ENCODE data around the gene BCDIN3D. TPM values are rescaled to one million over a fixed set of nuclear protein-coding genes. Genes with fewer than 3 reads are reported as not detected.
"Not testable (repeated sequence)": the region's sequence is repeated elsewhere in the genome, so short reads cannot be mapped to it uniquely, and the experiment has no call there.

The BCDIN3D gene
- total RNA-seq, 1 experiment from 2014 or later, result 5.8 TPM

DNA sequence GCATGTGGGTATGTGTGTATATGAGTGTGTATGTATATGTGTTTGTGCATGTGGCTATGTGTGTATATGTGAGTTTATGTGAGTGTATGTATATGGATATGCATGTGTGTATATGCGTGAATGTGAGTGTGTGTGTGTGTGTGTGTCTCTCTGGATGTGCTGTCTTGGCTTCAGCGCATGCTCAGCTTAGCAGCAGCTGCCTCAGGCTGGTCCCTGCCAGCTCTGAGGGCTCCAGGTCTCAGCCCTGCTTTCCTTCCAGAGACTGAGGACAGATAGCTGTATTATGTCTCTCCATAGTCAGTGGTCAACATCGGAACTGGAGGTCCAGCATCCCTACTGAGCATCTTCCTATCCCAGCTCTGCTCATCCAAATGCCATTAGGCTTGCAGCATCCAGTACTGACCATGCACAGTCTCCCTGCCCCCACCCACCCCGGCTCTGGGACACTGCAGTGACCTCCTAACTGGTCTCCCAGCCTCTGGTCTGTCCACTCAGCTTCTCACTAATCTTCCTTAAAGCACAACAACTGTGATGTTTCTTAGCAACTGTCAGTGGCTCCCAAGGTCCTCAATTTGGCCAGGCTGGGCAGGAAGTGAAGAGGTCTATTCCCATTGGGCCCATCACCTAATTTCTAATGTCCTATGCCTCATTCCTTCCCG, 38.0 kb upstream of the BCDIN3D start:
- Histone ChIP-seq H3K9ac (ENCODE audit: low read length) (no peak overlapping the region), H3K4me1 (ENCODE audit: low read length) (peaks cover 49% of the 10 kb centered on the region), H3K9me3 (ENCODE audit: low read length) (no peaks in the 10 kb centered on the region), H2AFZ (ENCODE audit: low read length) (no peak overlapping the region), H3K79me2 (ENCODE audit: low read length) (no peaks in the 10 kb centered on the region), H3K27me3 (ENCODE audit: low read length) (no peaks in the 10 kb centered on the region), H3K4me2 (ENCODE audit: low read depth, low read length, poor library complexity, severe bottlenecking) (no peak overlapping the region), H4K20me1 (ENCODE audit: insufficient read depth, low read depth, low read length) (no peaks in the 10 kb centered on the region), H3K9me2 (replicated peaks; ENCODE audit: insufficient read depth, low read length) (no peaks in the 10 kb centered on the region), H3K4me3 (ENCODE audit: low read length) (no peak overlapping the region), H3K36me3 (ENCODE audit: insufficient read depth, low read length) (no peaks in the 10 kb centered on the region), H3K27ac (ENCODE audit: low read length) (peak overlapping the region; percentile 95)
- no peak for DNase-seq

DNA sequence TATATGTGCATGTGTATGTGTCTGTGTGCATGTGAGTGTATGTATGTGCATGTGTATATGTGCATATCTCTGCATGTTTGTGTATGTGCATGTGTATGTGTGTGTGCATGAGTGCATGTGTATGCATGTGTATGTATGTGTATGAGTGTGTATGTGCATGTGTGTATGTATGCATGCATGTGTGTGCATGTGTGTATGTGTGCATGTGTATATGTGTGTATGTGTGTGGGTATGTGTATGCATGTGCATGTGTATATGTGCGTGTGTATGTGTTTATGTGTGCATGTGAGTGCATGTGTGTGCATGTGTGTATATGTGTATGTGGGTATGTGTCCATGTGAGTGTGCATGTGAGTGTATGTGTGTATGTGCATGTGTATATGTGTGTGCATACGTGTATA, 36.2 kb upstream of the BCDIN3D start:
- not testable (repeated sequence) for H3K79me2 ChIP-seq (ENCODE audit: low read length); H3K4me2 ChIP-seq (ENCODE audit: low read depth, low read length, poor library complexity, severe bottlenecking); H3K4me3 ChIP-seq (ENCODE audit: low read length); H4K20me1 ChIP-seq (ENCODE audit: insufficient read depth, low read depth, low read length); H3K9me2 ChIP-seq (replicated peaks; ENCODE audit: insufficient read depth, low read length); H2AFZ ChIP-seq (ENCODE audit: low read length); H3K27me3 ChIP-seq (ENCODE audit: low read length); H3K9ac ChIP-seq (ENCODE audit: low read length); H3K9me3 ChIP-seq (ENCODE audit: low read length); DNase-seq; H3K36me3 ChIP-seq (ENCODE audit: insufficient read depth, low read length); H3K27ac ChIP-seq (ENCODE audit: low read length)
- peaks cover 44% of the 10 kb centered on the region for H3K4me1 ChIP-seq (ENCODE audit: low read length)

DNA sequence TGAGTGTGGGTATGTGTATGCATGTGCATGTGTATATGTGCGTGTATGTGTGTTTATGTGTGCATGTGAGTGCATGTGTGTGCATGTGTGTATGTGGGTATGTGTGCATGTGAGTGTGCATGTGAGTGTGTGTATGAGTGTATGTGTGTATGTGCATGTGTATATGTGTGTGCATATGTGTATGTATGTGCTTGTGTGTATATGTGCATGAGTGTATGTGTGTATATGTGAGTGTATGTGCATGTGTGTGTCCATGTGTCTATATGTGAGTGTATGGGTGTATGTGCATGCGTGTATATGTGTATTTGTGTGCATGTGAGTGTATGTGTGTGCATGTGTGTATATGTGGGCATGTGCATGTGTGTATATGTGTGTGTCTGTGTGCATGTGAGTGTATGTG, 35.1 kb upstream of the BCDIN3D start:
- Histone ChIP-seq H3K9me2 (replicated peaks; ENCODE audit: insufficient read depth, low read length) (no peaks in the 10 kb centered on the region), H3K9me3 (ENCODE audit: low read length) (no peaks in the 10 kb centered on the region), H3K36me3 (ENCODE audit: insufficient read depth, low read length) (no peaks in the 10 kb centered on the region), H3K9ac (ENCODE audit: low read length) (no peak overlapping the region), H3K27me3 (ENCODE audit: low read length) (no peaks in the 10 kb centered on the region), H3K4me1 (ENCODE audit: low read length) (peaks cover 44% of the 10 kb centered on the region), H3K27ac (ENCODE audit: low read length) (no peak overlapping the region), H3K79me2 (ENCODE audit: low read length) (no peaks in the 10 kb centered on the region), H2AFZ (ENCODE audit: low read length) (no peak overlapping the region), H3K4me2 (ENCODE audit: low read depth, low read length, poor library complexity, severe bottlenecking) (no peak overlapping the region), H3K4me3 (ENCODE audit: low read length) (no peak overlapping the region), H4K20me1 (ENCODE audit: insufficient read depth, low read depth, low read length) (no peaks in the 10 kb centered on the region)
- DNase-seq, result no peak

DNA sequence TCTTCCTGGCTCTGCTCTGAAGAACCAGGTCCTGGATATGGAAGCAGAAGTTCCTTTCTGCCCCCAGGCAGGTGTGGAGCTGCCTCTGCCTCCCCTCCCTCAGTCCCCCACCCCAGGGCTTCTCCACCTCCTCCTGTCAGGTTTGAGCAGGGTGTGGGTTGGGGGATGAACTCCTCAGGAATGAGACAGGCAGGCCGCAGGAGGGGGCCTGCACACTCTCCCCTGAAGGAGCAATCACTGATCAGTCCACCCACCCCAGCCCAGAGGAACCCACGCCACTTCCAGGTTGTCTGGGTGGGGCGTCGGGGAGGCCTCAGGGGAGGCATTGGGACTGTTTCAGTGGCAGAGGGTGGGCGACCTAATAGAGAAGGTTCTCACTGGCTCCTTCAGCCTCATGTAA, 34.2 kb upstream of the BCDIN3D start:
- no peaks in the 10 kb centered on the region for H4K20me1 ChIP-seq (ENCODE audit: insufficient read depth, low read depth, low read length)
- no peaks in the 10 kb centered on the region for H3K79me2 ChIP-seq (ENCODE audit: low read length)
- no peak for DNase-seq
- no peaks in the 10 kb centered on the region for H3K9me3 ChIP-seq (ENCODE audit: low read length)
- H3K4me2 ChIP-seq (ENCODE audit: low read depth, low read length, poor library complexity, severe bottlenecking), result no peak overlapping the region
- H2AFZ ChIP-seq (ENCODE audit: low read length), result no peak overlapping the region
- H3K9me2 ChIP-seq (replicated peaks; ENCODE audit: insufficient read depth, low read length), result no peaks in the 10 kb centered on the region
- no peak overlapping the region for H3K27ac ChIP-seq (ENCODE audit: low read length)
- H3K9ac ChIP-seq (ENCODE audit: low read length), result no peak overlapping the region
- H3K4me1 ChIP-seq (ENCODE audit: low read length), result peaks cover 44% of the 10 kb centered on the region
- no peaks in the 10 kb centered on the region for H3K27me3 ChIP-seq (ENCODE audit: low read length)
- H3K4me3 ChIP-seq (ENCODE audit: low read length), result no peak overlapping the region
- no peaks in the 10 kb centered on the region for H3K36me3 ChIP-seq (ENCODE audit: insufficient read depth, low read length)

DNA sequence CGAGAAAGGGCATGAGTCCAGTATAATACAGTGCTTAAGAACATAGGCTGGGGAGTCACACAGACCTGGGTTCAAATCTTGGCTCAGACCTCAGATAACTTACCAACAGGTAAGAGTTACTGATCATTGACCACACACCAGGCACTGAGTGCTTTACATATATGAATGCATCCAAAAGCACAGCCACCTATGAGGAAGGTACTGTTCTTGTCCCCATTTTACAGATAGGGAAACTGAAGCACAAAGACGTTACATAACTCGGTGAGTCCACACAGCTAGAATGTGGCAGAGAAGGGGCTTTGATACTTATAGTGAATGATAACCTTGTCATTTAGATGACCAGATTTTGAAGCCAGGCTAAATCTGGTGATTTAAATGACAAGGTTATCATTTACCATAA, 33.2 kb upstream of the BCDIN3D start:
- Histone ChIP-seq H3K4me3 (ENCODE audit: low read length) (no peak overlapping the region), H4K20me1 (ENCODE audit: insufficient read depth, low read depth, low read length) (no peaks in the 10 kb centered on the region), H3K9me3 (ENCODE audit: low read length) (no peaks in the 10 kb centered on the region), H3K27ac (ENCODE audit: low read length) (no peak overlapping the region), H3K27me3 (ENCODE audit: low read length) (no peaks in the 10 kb centered on the region), H3K4me2 (ENCODE audit: low read depth, low read length, poor library complexity, severe bottlenecking) (no peak overlapping the region), H3K36me3 (ENCODE audit: insufficient read depth, low read length) (no peaks in the 10 kb centered on the region), H3K4me1 (ENCODE audit: low read length) (peaks cover 44% of the 10 kb centered on the region), H3K9ac (ENCODE audit: low read length) (no peak overlapping the region), H3K9me2 (replicated peaks; ENCODE audit: insufficient read depth, low read length) (no peaks in the 10 kb centered on the region), H3K79me2 (ENCODE audit: low read length) (no peaks in the 10 kb centered on the region), H2AFZ (ENCODE audit: low read length) (no peak overlapping the region)
- DNase-seq, result no peak

DNA sequence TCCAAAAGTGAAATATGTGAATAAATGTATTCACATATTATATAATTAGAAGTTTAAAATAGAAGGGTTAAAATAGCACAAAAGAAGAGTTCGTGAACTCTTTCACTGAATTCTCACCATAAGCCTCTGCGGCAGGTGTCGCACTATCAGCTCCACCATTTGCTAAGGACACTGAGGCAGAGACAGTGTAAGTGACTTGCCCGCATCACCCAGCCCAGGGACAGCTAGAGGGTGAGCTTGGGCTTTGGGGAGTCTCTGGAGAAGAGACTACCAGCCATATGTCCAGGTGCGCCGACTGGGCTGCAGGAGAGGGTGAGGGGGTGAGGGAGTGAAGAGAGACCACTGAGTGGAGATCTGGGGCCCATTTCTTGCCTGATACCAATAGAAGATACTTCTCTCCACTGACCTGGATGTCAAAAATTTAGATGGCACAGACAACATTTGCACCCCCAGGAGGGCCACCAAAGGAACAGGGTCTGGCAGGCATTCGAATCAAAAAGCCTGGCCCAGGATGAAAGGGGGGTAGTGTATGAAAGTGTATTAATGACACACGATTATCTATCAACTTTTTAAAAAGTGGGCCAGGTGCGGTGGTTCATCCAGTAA, 32.3 kb upstream of the BCDIN3D start:
- Histone ChIP-seq H3K4me1 (ENCODE audit: low read length) (peaks cover 52% of the 10 kb centered on the region), H3K79me2 (ENCODE audit: low read length) (no peaks in the 10 kb centered on the region), H3K9me2 (replicated peaks; ENCODE audit: insufficient read depth, low read length) (no peaks in the 10 kb centered on the region), H3K4me3 (ENCODE audit: low read length) (no peak overlapping the region), H3K27me3 (ENCODE audit: low read length) (no peaks in the 10 kb centered on the region), H3K9me3 (ENCODE audit: low read length) (no peaks in the 10 kb centered on the region), H4K20me1 (ENCODE audit: insufficient read depth, low read depth, low read length) (no peaks in the 10 kb centered on the region), H3K4me2 (ENCODE audit: low read depth, low read length, poor library complexity, severe bottlenecking) (no peak overlapping the region), H3K9ac (ENCODE audit: low read length) (no peak overlapping the region), H2AFZ (ENCODE audit: low read length) (no peak overlapping the region), H3K36me3 (ENCODE audit: insufficient read depth, low read length) (no peaks in the 10 kb centered on the region), H3K27ac (ENCODE audit: low read length) (peak overlapping the region; percentile 95)
- no peak for DNase-seq

DNA sequence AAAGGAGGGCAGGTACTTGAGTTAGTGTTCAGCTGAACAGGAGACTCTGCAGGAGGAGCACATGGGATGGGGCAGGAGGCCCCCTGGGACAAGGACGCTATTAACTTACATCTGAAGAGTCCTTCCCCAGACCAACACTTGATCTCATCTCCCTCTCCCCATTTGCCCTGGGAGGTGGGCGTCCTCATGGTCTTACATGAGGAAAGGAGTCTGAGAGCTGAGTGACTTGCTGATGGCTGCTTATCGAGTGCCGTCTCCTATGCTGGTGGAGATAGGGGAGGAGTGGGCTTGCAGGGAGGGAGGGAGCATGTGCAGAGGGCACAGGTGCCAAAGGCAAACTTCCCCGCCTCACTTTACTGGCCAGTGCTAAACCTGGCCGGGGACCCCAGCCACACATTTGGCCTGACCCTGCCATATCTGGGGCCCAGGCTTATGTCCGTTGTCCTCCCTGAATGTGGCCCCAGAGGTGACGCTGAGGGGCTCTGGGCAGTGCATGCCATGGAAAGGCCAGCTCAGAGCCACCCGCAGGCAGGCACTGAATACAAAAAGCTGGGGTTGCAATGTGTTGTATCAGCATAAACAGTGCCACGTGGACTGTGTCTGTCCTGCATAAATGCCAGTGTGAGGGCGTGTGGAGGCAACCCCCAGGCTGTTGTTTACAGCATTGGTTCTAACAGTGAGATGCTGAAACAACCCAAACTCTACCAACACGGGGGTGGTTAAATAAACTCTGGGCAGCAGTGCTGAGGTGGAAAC, 31.4 kb upstream of the BCDIN3D start:
- DNase-seq, result no peak
- H4K20me1 ChIP-seq (ENCODE audit: insufficient read depth, low read depth, low read length), result no peaks in the 10 kb centered on the region
- H3K4me1 ChIP-seq (ENCODE audit: low read length), result peaks cover 61% of the 10 kb centered on the region
- H3K79me2 ChIP-seq (ENCODE audit: low read length), result no peaks in the 10 kb centered on the region
- H3K9me3 ChIP-seq (ENCODE audit: low read length), result no peaks in the 10 kb centered on the region
- H3K27me3 ChIP-seq (ENCODE audit: low read length), result no peaks in the 10 kb centered on the region
- no peak overlapping the region for H3K4me3 ChIP-seq (ENCODE audit: low read length)
- H3K4me2 ChIP-seq (ENCODE audit: low read depth, low read length, poor library complexity, severe bottlenecking), result peak overlapping the region; percentile 52
- H3K27ac ChIP-seq (ENCODE audit: low read length), result peak overlapping the region; percentile 95
- peak overlapping the region; percentile 56 for H3K9ac ChIP-seq (ENCODE audit: low read length)
- no peaks in the 10 kb centered on the region for H3K9me2 ChIP-seq (replicated peaks; ENCODE audit: insufficient read depth, low read length)
- H3K36me3 ChIP-seq (ENCODE audit: insufficient read depth, low read length), result no peaks in the 10 kb centered on the region
- no peak overlapping the region for H2AFZ ChIP-seq (ENCODE audit: low read length)

DNA sequence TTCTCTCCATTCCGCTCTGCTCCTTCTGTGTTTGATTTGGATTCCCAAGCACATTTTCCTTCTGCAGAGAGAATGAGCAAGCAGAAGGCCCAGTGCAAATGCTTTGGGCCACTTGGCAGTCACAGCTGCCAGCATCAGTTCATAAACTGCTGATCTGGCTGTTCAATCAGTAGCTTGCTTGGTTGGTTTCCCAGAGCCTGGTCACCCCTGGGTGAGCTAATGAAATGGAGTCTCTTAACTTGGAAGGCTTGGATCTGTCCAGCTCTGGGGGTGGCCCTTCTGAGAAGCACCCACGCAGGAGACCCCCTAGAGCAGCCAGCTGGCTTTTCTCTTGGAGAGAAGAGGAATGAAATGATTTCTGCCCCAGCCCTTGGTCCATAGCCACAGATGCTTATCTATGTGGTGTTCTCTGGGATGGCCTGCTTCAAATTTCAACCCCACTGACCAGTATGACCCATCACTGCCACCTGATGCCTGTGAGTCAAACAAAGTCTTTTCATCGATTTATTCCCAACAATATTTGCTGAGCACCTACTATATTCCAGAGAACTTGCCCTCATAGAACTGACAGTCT, 30.5 kb upstream of the BCDIN3D start:
- no peaks in the 10 kb centered on the region for H4K20me1 ChIP-seq (ENCODE audit: insufficient read depth, low read depth, low read length)
- peaks cover 70% of the 10 kb centered on the region for H3K4me1 ChIP-seq (ENCODE audit: low read length)
- H3K4me3 ChIP-seq (ENCODE audit: low read length), result no peak overlapping the region
- no peaks in the 10 kb centered on the region for H3K9me2 ChIP-seq (replicated peaks; ENCODE audit: insufficient read depth, low read length)
- no peaks in the 10 kb centered on the region for H3K36me3 ChIP-seq (ENCODE audit: insufficient read depth, low read length)
- peak overlapping the region; percentile 56 for H3K9ac ChIP-seq (ENCODE audit: low read length)
- H3K27ac ChIP-seq (ENCODE audit: low read length), result peak overlapping the region; percentile 95
- H3K4me2 ChIP-seq (ENCODE audit: low read depth, low read length, poor library complexity, severe bottlenecking), result peak overlapping the region; percentile 52
- H3K79me2 ChIP-seq (ENCODE audit: low read length), result no peaks in the 10 kb centered on the region
- no peaks in the 10 kb centered on the region for H3K27me3 ChIP-seq (ENCODE audit: low read length)
- no peak for DNase-seq
- no peaks in the 10 kb centered on the region for H3K9me3 ChIP-seq (ENCODE audit: low read length)
- H2AFZ ChIP-seq (ENCODE audit: low read length), result no peak overlapping the region
